HG02571 (cell line): Measurements from ENCODE around the gene AMPD2.
"Not testable (repeated sequence)": the region's sequence is repeated elsewhere in the genome, so short reads cannot be mapped to it uniquely, and the experiment has no call there.

Experiments used
- ATAC-seq: cut with Tn5 transposase; IDR thresholded peaks from one replicate; pipeline ENCODE4 v1.9.1; 2021; ENCODE audit warnings: mild to moderate bottlenecking, moderate library complexity; ENCODE audit not compliant: unreplicated experiment

The AMPD2 gene

GRCh38 chr1:109649491-109649914 lies 29.9 kb downstream of the AMPD2 start:
- ATAC-seq: no peak

- no peak for ATAC-seq
Measured at GRCh38 chr1:109650609-109651008, 31.0 kb downstream of the AMPD2 start.

- ATAC-seq: no peak
Measured at GRCh38 chr1:109652402-109652801, 32.8 kb downstream of the AMPD2 start.

- ATAC-seq: no peak
Measured at GRCh38 chr1:109653306-109653705, 33.7 kb downstream of the AMPD2 start.

GRCh38 chr1:109654519-109654918 lies 34.9 kb downstream of the AMPD2 start:
- no peak for ATAC-seq

GRCh38 chr1:109655615-109656519 lies 36.2 kb downstream of the AMPD2 start, which contains the start of gene GSTM4:
TSS of gene GSTM4 (plus strand) at chr1:109656099. CDS start at chr1:109656390, 291 bp downstream.
- peak; percentile 86 for ATAC-seq

- no peak for ATAC-seq
Measured at GRCh38 chr1:109657395-109657794, 37.8 kb downstream of the AMPD2 start.

GRCh38 chr1:109657970-109658369 lies 38.3 kb downstream of the AMPD2 start:
- no peak for ATAC-seq

- ATAC-seq: no peak
Measured at GRCh38 chr1:109658533-109659042, 39.0 kb downstream of the AMPD2 start.

GRCh38 chr1:109659145-109659544 lies 39.5 kb downstream of the AMPD2 start:
- no peak for ATAC-seq

- no peak for ATAC-seq
Measured at GRCh38 chr1:109659997-109660690, 40.5 kb downstream of the AMPD2 start.

GRCh38 chr1:109660691-109661026 lies 41.0 kb downstream of the AMPD2 start:
- not testable (repeated sequence) for ATAC-seq

GRCh38 chr1:109661391-109661790 lies 41.8 kb downstream of the AMPD2 start:
- no peak for ATAC-seq

GRCh38 chr1:109664671-109665070 lies 45.0 kb downstream of the AMPD2 start:
- no peak for ATAC-seq

GRCh38 chr1:109667452-109668122 lies 48.0 kb downstream of the AMPD2 start, which contains the start of gene GSTM2:
TSS of gene GSTM2 (plus strand) at chr1:109668057. CDS start at chr1:109668116, 59 bp downstream.
- ATAC-seq: peak; percentile 92

- no peak for ATAC-seq
Measured at GRCh38 chr1:109668123-109668775, 48.6 kb downstream of the AMPD2 start.

- no peak for ATAC-seq
Measured at GRCh38 chr1:109669246-109669948, 49.8 kb downstream of the AMPD2 start.

GRCh38 chr1:109669949-109670302 lies 50.3 kb downstream of the AMPD2 start:
- ATAC-seq: not testable (repeated sequence)

- no peak for ATAC-seq
Measured at GRCh38 chr1:109671067-109671466, 51.4 kb downstream of the AMPD2 start.

- not testable (repeated sequence) for ATAC-seq
Measured at GRCh38 chr1:109673861-109674260, 54.2 kb downstream of the AMPD2 start.
